Activated naive CD8-positive, alpha-beta T cell treated with anti-CD3 and anti-CD28 coated beads for 36 hours (primary cell): ENCODE results near the gene NUDT4. TPM values are rescaled to one million over a fixed set of nuclear protein-coding genes. Genes with fewer than 3 reads are reported as not detected.
"Not testable (repeated sequence)": the region's sequence is repeated elsewhere in the genome, so short reads cannot be mapped to it uniquely, and the experiment has no call there.

Experiments used
- DNase-seq: peaks from one replicate; pipeline ENCODE4 v3.0.0; 2021
- H3K27ac Mint-ChIP-seq: one replicate; pipeline ENCODE4 v1.8.0; 2022; ENCODE audit warnings: mild to moderate bottlenecking, moderate library complexity, mixed read lengths
- H3K27me3 Mint-ChIP-seq: one replicate; pipeline ENCODE4 v1.8.0; 2022; ENCODE audit warnings: mild to moderate bottlenecking, mixed read lengths
- H3K36me3 Mint-ChIP-seq: one replicate; pipeline ENCODE4 v1.8.0; 2021; ENCODE audit warnings: mild to moderate bottlenecking, mixed read lengths
- H3K4me1 Mint-ChIP-seq: one replicate; pipeline ENCODE4 v1.8.0; 2021; ENCODE audit warnings: mixed read lengths
- H3K4me3 Mint-ChIP-seq: one replicate; pipeline ENCODE4 v1.8.0; 2022; ENCODE audit warnings: mild to moderate bottlenecking, moderate library complexity, mixed read lengths
- H3K9me3 Mint-ChIP-seq: one replicate; pipeline ENCODE4 v1.8.0; 2022; ENCODE audit warnings: mixed read lengths
- total RNA-seq, 2 experiments: library from RNA; stranded (reverse); gene quantifications; one replicate each; pipeline ENCODE4 v1.2.3, GENCODE V29; 2021

NUDT4 gene
- total RNA-seq, 2 experiments from 2014 or later = 77.2 to 85.5 TPM

DNA sequence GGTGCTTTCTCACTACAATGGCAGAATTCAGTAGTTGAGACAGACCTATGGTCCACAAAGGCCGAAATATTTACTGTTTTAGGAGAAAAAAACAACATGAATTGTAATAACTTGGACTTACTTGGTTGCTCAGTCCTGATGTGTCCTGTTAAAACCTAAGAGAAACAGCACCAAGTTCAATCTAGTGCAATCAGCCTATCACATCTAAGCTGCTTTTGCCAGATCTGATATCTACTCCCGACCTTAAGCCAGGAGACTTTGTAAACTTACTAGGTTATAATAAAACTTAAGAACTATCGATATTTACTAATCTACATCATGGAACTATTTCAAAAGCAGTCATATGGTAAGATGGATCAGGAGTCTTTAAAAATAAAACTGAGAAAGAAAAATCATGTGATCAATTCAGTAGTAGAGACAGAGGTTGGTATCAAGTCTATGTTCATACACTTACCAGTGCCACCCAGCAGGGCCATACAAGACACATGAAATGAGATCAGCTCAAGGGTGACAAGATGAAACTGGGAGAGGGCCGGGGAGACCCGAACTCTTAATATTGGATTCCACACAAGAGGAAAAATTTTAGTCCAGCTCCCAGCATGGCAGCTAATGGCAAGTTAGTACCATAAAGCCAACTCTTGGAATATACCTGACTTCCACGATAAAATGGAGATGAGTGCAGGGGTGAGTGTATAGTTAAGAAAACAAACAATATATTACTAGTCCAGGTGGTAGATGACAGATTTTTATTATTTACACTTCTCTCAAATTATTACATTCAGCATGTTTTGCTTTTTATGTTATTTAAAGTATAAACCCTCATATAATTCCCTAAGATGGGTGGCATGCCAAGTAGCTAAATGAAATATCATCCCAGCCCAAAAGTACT lies 27.5 kb downstream of the NUDT4 start:
- Mint-ChIP-seq H3K36me3 (peaks cover 29% of the 10 kb centered on the region), H3K27ac (peak overlapping the region; percentile 56)

DNA sequence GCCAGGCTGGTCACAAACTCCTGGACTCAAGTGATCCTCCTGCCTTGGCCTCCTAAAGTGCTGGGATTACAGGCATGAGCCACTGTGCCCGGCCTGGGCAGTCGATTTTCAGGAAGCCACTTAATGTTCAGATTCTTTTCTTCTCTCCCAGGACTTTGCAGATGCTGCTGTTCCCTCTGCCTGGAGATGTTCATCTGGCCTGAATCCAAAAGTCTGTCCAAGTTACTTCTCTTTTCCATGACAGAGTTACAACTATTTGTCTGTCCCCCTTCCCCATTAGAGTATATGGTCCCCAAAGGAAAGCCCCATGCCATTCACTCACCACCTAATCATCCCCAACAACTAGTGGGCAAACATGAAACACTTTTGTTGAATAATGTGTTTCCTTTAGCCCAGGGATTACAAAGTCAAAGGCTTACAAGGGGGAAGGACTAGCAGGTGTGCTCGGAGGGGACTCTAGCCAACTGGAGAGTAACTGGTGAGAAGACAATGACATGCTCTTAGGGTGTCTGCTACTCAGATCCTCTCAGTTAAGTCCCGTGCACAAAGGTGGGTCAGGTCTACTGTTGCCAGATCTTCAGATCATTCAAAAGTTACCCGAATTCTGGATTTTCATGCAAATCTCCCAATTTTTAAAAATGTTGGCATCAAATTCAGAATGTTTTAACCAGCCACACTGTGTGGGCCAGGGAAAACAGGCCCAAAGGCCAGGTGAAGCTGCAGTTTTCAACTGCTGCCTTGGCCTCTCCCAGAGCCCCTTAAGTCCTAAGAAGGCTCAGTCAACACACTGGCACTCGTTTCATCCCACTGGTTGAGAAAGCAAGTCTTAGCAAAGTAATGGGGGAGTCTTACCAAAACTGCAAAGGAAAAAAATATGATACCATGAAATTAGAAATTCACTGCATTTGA lies 29.6 kb downstream of the NUDT4 start:
- Mint-ChIP-seq H3K36me3 (peaks cover 40% of the 10 kb centered on the region), H3K27ac (peak overlapping the region; percentile 12), H3K9me3 (peaks cover 3% of the 10 kb centered on the region), H3K4me1 (peaks cover 38% of the 10 kb centered on the region), H3K27me3 (no peaks in the 10 kb centered on the region), H3K4me3 (no peak overlapping the region)
- DNase-seq = no peak

More for the DNA sequence above, 27.5 kb downstream of the NUDT4 start:
- no peak for DNase-seq
- no peak overlapping the region for H3K4me3 Mint-ChIP-seq
- H3K27me3 Mint-ChIP-seq = no peaks in the 10 kb centered on the region
- H3K9me3 Mint-ChIP-seq = peaks cover 1% of the 10 kb centered on the region
- peaks cover 24% of the 10 kb centered on the region for H3K4me1 Mint-ChIP-seq

DNA sequence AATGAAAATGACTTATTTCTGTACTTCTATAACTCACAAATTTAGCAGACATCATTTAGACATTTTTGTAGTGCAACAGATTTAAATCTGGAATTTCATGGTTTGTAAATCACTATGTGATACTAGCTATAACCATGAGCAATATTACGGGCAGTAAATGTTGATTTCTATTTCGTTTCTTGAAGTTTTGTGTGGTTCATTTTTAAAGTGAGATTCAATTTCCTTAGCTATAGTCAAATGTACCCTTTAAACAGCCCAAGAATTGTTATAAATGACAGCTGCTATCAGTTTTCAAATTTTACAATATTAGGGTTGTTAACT lies 30.2 kb downstream of the NUDT4 start:
- Mint-ChIP-seq H3K36me3 (peaks cover 38% of the 10 kb centered on the region), H3K9me3 (peaks cover 3% of the 10 kb centered on the region), H3K27me3 (no peaks in the 10 kb centered on the region), H3K27ac (no peak overlapping the region), H3K4me3 (no peak overlapping the region), H3K4me1 (peaks cover 38% of the 10 kb centered on the region)
- DNase-seq = no peak

DNA sequence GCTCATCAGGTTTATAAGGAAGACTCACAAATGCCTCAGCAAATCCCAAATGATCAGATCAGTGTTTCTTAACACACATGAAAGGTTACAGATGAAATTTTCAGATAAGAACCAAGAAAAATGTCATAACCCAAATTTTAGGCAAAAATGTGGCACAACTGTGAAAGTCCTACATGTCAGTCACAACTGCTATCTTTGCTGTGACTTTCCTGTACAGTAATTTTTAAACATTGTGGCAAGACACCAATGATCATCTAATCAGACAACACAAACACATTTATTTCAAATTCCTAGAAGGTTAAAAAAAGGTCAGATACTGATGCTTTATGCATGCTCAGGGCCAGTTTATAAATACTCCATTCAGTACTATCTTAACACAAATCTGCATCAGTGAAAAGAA lies 31.1 kb downstream of the NUDT4 start:
- Mint-ChIP-seq H3K4me1 (peaks cover 47% of the 10 kb centered on the region), H3K9me3 (peaks cover 3% of the 10 kb centered on the region), H3K27ac (peak overlapping the region; percentile 49), H3K36me3 (peaks cover 42% of the 10 kb centered on the region), H3K4me3 (no peak overlapping the region), H3K27me3 (no peaks in the 10 kb centered on the region)
- DNase-seq = no peak

DNA sequence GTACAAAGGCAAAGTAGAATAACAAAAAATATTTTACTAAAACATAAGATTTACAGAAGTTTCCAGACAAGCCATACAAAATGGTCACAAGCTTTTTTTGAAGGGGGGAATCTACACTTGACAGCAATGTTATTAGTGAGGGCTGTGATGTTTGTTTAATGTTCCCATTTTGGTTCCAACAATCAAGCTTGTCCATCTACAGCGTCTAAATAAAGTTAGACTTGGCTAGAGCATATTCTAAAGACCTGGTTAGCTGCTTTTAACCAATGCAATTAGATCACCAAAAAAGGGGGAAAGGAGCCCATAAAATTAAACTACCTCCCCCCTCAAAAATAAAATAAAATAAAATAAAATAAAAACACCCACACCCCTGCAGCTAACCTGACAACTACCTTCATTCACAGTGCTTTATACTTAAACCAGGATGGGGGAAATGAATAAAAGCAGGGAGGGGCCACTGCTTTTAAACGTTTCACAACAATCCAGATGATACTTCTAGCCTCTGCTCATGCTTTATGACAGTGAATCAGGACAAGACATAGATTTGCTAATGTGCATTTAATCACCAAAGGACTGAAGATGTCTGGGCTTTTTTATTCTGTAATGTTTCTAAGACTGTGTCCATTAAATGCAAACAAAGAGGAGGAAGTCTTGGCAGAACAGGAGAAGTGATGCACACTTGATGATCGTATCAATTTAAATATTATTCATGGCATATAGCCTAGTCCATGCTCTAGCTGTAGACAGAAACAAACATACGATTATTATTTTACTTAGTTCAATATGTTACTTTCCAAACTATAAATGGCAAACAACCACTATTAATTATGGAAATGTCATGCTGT lies 31.8 kb downstream of the NUDT4 start:
- H3K27ac Mint-ChIP-seq, H3K4me3 Mint-ChIP-seq, H3K27me3 Mint-ChIP-seq, DNase-seq, H3K9me3 Mint-ChIP-seq: not testable (repeated sequence)
- H3K36me3 Mint-ChIP-seq = peaks cover 43% of the 10 kb centered on the region
- peaks cover 50% of the 10 kb centered on the region for H3K4me1 Mint-ChIP-seq

DNA sequence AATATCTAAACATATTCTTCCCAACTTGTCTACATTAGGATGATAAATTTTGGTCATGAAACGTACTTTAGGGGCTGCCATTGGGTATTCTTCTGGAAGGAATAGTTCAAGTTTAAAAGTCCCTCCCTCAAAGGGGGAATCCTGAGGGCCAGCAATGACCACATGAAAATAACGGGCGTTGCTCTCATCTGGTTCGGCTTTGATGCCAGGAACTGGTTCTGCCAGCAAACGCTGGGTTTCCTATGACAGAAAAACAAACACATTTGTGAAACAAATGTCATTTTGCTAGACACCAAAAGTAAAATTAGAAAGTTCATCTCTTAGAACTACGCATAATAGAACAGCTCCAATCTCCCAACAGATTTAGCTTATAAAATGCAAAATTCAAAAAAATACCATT lies 33.3 kb downstream of the NUDT4 start:
- H3K27me3 Mint-ChIP-seq, H3K9me3 Mint-ChIP-seq, DNase-seq, H3K4me3 Mint-ChIP-seq: not testable (repeated sequence)
- Mint-ChIP-seq H3K27ac (peak overlapping the region; percentile 70), H3K36me3 (peaks cover 40% of the 10 kb centered on the region), H3K4me1 (peaks cover 57% of the 10 kb centered on the region)

DNA sequence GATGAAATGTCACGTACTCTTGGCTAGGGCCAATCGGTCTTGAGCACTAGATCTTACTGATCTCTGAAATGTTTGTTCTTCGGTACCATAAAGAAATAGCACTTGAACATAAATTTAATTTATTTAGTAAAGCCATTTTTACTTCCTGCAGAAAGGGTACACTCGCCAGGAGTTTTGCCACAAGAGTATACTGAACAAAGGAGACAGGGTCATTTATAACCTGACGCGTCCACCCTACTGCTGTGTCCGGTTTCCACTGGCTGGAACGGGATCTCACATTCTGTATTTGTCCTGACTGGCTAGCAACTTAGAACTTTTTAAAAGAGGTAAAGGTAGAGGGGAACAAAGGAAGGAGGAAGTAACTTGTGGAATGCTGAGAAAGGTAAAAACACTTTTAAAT lies 34.7 kb downstream of the NUDT4 start:
- Mint-ChIP-seq H3K36me3 (peaks cover 40% of the 10 kb centered on the region), H3K27ac (peak overlapping the region; percentile 44), H3K4me1 (peaks cover 66% of the 10 kb centered on the region)
- not testable (repeated sequence) for H3K4me3 Mint-ChIP-seq, H3K9me3 Mint-ChIP-seq, H3K27me3 Mint-ChIP-seq, DNase-seq

DNA sequence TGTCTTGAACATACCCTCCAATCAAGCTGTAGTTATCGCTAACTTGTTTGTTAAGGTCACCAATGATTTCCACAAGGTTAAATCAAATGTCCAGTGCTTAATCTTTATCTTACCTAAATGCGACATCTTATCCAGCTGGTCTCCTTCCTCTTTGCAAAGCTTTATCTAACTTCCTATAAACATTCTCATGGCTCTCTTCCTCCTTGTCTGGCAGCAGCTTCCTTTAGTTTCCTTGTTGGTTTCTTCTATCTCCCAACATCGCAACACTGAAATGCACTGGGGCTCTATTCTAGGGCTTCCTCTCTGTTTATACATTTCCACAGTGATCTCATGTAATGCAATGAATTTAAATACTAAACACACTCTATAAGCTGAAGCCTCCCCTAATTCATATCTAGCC lies 35.3 kb downstream of the NUDT4 start:
- H3K27ac Mint-ChIP-seq = peak overlapping the region; percentile 42
- H3K27me3 Mint-ChIP-seq = no peaks in the 10 kb centered on the region

DNA sequence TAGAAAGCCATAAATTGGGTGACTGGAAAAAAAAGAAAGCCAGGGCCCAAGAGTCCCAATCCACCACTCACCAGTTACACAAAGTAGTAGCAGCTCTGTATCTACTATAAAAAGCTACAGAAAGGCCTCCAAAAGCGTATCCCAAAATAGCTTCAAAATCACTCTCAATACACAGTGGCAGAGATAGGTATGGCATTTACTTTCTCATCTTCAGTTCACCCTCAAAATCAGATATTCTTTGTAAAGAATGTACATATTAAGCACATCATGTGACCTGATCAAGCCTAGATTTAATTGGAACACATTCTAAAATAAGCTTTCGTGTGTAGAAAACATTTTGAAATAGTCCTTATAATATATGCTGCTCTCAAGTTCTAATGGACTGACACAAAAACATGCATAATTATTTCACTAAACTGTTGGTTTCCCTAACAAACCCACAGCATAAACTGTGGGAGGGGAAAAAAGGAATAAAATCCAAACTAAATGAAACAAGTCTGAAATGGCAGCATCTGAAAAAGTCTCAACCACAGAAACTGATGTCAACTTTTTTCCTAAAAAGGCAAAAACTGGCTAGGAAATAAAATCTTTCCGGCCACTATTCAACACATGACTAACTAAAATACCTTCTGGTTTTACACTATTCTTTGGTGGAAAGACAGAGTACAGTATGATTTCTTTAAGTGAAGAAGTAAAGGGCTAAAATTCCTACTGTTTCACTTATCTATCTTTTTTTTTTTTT lies 38.2 kb downstream of the NUDT4 start:
- Mint-ChIP-seq H3K27me3 (no peaks in the 10 kb centered on the region), H3K27ac (peak overlapping the region; percentile 91), H3K4me1 (peaks cover 77% of the 10 kb centered on the region), H3K4me3 (peak overlapping the region; percentile 37), H3K36me3 (peaks cover 29% of the 10 kb centered on the region), H3K9me3 (peaks cover 3% of the 10 kb centered on the region)
- no peak for DNase-seq

More for the DNA sequence above, 35.3 kb downstream of the NUDT4 start:
- peaks cover 40% of the 10 kb centered on the region for H3K36me3 Mint-ChIP-seq
- H3K9me3 Mint-ChIP-seq = peaks cover 3% of the 10 kb centered on the region
- no peak overlapping the region for H3K4me3 Mint-ChIP-seq
- DNase-seq = no peak
- H3K4me1 Mint-ChIP-seq = peaks cover 68% of the 10 kb centered on the region

DNA sequence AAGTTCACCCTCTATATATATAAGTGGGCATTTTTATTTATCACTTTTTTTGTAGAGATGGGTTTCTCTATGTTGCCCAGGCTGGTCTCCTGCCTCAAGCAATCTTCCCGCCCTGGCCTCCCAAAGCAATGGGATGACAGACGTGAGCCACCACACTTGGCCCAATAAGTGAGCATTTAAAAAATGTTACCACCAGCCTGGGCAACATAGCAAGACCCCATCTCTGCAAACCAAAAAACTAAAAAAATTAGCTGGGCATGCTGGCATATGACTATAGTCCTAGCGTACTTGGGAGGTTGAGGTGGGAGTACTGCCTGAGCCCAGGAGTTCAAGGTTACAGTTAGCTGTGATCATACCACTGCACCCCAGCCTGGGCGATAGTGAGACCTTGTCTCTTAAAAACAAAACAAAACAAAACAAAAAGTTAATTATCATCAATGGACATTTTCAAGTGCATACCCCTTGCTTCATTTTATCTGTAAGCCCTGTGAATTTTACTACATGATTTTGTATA lies 40.3 kb downstream of the NUDT4 start:
- H3K27me3 Mint-ChIP-seq = no peaks in the 10 kb centered on the region
- H3K4me3 Mint-ChIP-seq = no peak overlapping the region
- H3K4me1 Mint-ChIP-seq = peaks cover 80% of the 10 kb centered on the region
- DNase-seq = no peak
- peaks cover 1% of the 10 kb centered on the region for H3K9me3 Mint-ChIP-seq
- peaks cover 16% of the 10 kb centered on the region for H3K36me3 Mint-ChIP-seq
- peak overlapping the region; percentile 34 for H3K27ac Mint-ChIP-seq

DNA sequence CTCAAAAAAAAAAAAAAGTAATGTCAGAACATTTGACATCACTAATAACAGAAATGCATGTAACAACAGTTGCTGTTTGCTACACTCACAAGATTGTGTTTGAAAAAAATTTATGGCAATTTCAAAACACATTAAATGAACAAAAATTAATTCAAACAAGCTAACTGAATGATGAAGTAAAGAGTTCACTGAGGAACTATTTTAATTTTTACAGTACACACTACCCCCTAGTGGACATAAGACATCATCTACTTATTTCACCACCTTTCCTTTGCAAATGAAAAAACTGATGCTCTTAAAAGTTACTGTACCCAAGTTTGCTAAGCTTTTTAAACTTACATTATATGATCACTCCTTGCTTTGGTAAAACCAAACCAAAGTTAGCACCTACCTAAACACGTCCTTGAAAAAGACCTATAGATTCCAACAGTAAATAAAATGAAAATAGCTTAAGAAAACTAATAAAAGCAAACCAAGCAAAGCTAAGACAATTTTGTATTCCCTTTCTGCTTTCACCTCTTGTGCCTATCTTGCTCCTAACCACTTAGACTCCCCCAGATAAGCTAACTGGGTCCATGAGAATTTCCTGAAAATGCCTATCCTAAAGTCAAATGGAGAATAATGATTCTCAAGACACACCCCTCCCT lies 41.8 kb downstream of the NUDT4 start:
- no peak for DNase-seq
- H3K27ac Mint-ChIP-seq = no peak overlapping the region
- peaks cover 11% of the 10 kb centered on the region for H3K36me3 Mint-ChIP-seq
- H3K27me3 Mint-ChIP-seq = no peaks in the 10 kb centered on the region
- H3K4me3 Mint-ChIP-seq = no peak overlapping the region
- no peaks in the 10 kb centered on the region for H3K9me3 Mint-ChIP-seq
- peaks cover 82% of the 10 kb centered on the region for H3K4me1 Mint-ChIP-seq

DNA sequence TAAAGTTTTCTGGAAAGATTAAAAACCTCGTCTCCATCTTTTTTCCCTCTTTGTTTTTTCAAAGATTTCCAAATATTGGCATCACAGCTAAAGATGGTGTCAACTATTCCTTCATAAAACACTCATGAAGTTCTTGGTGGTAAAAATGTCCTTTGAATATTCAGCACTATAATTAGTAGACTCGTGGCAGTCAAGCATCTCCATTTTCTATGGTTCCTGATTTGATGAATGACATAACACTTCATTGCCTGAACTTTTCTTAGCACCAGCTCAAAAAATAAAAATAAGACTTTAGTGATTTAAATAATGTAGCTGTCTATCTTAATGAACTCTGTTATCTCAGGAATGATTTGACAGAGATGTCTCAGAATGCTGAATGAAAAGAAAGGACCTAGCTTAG lies 44.3 kb downstream of the NUDT4 start:
- Mint-ChIP-seq H3K27ac (no peak overlapping the region), H3K4me1 (peaks cover 83% of the 10 kb centered on the region), H3K4me3 (no peak overlapping the region), H3K9me3 (no peaks in the 10 kb centered on the region), H3K27me3 (no peaks in the 10 kb centered on the region), H3K36me3 (peaks cover 8% of the 10 kb centered on the region)
- no peak for DNase-seq

DNA sequence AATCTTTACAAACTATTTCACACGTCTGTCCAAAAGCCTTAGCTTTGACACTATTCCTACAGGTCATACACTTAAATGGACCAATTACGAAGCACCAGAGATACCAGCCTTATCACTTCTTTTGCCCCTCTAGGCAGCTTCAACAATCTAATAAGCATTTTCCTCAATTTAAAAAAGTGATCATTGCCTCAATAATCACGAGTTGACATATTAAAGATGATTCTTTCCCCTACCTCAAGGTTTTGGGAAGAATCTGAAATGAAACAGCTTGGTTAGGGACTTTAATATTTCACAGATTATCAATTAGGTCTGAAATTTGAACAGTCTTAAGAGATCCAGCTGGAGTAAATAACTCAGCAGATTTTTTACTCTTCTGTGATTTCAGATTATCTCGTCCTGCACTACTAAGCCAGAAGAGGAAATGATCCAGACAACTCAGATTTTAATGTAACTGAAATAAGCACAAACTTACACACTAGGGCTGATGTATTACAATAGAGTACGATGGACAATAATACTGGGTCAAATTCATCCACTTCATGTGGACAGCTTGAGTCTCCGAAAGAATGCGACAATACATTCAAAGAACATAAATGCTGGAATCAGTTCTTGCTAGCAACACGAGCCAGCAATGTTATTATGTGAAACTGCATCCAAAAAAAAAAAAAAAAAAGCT lies 48.1 kb downstream of the NUDT4 start:
- peak overlapping the region; percentile 6 for H3K27ac Mint-ChIP-seq
- no peak for DNase-seq
- peaks cover 79% of the 10 kb centered on the region for H3K4me1 Mint-ChIP-seq
- peaks cover 19% of the 10 kb centered on the region for H3K36me3 Mint-ChIP-seq
- H3K27me3 Mint-ChIP-seq = no peaks in the 10 kb centered on the region
- H3K9me3 Mint-ChIP-seq = no peaks in the 10 kb centered on the region
- no peak overlapping the region for H3K4me3 Mint-ChIP-seq
